ENCODE data around the gene SH3GLB1.
A peak's percentile ranks its signal among the peaks of the same experiment; 100 is the strongest.

SH3GLB1 gene

GRCh38 chr1:86765674-86766073, 61.3 kb downstream of the SH3GLB1 start:
- in situ Hi-C loops (cut with MboI; ENCODE audit: low pct_unique_long_range_greater_than_20kb, low sequenced_read_pairs), result no loop called here
- DNase-seq, result no peak

GRCh38 chr1:86768554-86768953, 64.2 kb downstream of the SH3GLB1 start:
- no peak for DNase-seq
- in situ Hi-C loops (cut with MboI; ENCODE audit: low pct_unique_long_range_greater_than_20kb, low sequenced_read_pairs), result no loop called here

GRCh38 chr1:86769065-86769464, 64.7 kb downstream of the SH3GLB1 start:
- DNase-seq, result no peak
- in situ Hi-C loops (cut with MboI; ENCODE audit: low pct_unique_long_range_greater_than_20kb, low sequenced_read_pairs), result no loop called here

GRCh38 chr1:86773341-86774288, 69.2 kb downstream of the SH3GLB1 start:
- DNase-seq, result no peak
- in situ Hi-C loops (cut with MboI; ENCODE audit: low pct_unique_long_range_greater_than_20kb, low sequenced_read_pairs), result no loop called here

GRCh38 chr1:86774305-86775295, 70.2 kb downstream of the SH3GLB1 start:
- in situ Hi-C loops (cut with MboI; ENCODE audit: low pct_unique_long_range_greater_than_20kb, low sequenced_read_pairs), result no loop called here
- peak; percentile 91 for DNase-seq

GRCh38 chr1:86775395-86775794, 71.0 kb downstream of the SH3GLB1 start:
- no peak for DNase-seq
- in situ Hi-C loops (cut with MboI; ENCODE audit: low pct_unique_long_range_greater_than_20kb, low sequenced_read_pairs), result no loop called here

GRCh38 chr1:86776108-86776507, 71.7 kb downstream of the SH3GLB1 start:
- in situ Hi-C loops (cut with MboI; ENCODE audit: low pct_unique_long_range_greater_than_20kb, low sequenced_read_pairs), result no loop called here

GRCh38 chr1:86778569-86779239, 74.3 kb downstream of the SH3GLB1 start:
- in situ Hi-C loops (cut with MboI; ENCODE audit: low pct_unique_long_range_greater_than_20kb, low sequenced_read_pairs), result no loop called here
- no peak for DNase-seq

More at GRCh38 chr1:86776108-86776507, 71.7 kb downstream of the SH3GLB1 start:
- DNase-seq, result no peak

GRCh38 chr1:86779308-86780191, 75.2 kb downstream of the SH3GLB1 start:
- no peak for DNase-seq
- in situ Hi-C loops (cut with MboI; ENCODE audit: low pct_unique_long_range_greater_than_20kb, low sequenced_read_pairs), result no loop called here

- DNase-seq, result no peak
- in situ Hi-C loops (cut with MboI; ENCODE audit: low pct_unique_long_range_greater_than_20kb, low sequenced_read_pairs), result no loop called here
Observed at GRCh38 chr1:86782482-86782881, 78.1 kb downstream of the SH3GLB1 start.

GRCh38 chr1:86787621-86788020, 83.2 kb downstream of the SH3GLB1 start:
- no peak for DNase-seq
- in situ Hi-C loops (cut with MboI; ENCODE audit: low pct_unique_long_range_greater_than_20kb, low sequenced_read_pairs), result no loop called here

GRCh38 chr1:86788300-86789206, 84.2 kb downstream of the SH3GLB1 start:
- in situ Hi-C loops (cut with MboI; ENCODE audit: low pct_unique_long_range_greater_than_20kb, low sequenced_read_pairs), result no loop called here
- peak; percentile 78 for DNase-seq

- no peak for DNase-seq
- in situ Hi-C loops (cut with MboI; ENCODE audit: low pct_unique_long_range_greater_than_20kb, low sequenced_read_pairs), result no loop called here
Observed at GRCh38 chr1:86795316-86795715, 90.9 kb downstream of the SH3GLB1 start.
